Colonic mucosa (tissue), 4 donors: ENCODE results near the gene TNFAIP8. TPM values are rescaled to one million over a fixed set of nuclear protein-coding genes. Genes with fewer than 3 reads are reported as not detected.
A peak's percentile ranks its signal among the peaks of the same experiment; 100 is the strongest.
"Not testable (repeated sequence)": the region's sequence is repeated elsewhere in the genome, so short reads cannot be mapped to it uniquely, and the experiment has no call there.

Experiments
- DNase-seq: peaks from one replicate; pipeline ENCODE4 v3.0.0-alpha.2; 2020
- H3K27ac ChIP-seq: fragments of 200-600 bp; one replicate; pipeline ENCODE4 v1.8.0; 2021
- H3K27me3 ChIP-seq: fragments of 200-600 bp; one replicate; pipeline ENCODE4 v1.8.0; 2021
- H3K36me3 ChIP-seq: fragments of 200-600 bp; one replicate; pipeline ENCODE4 v1.8.0; 2021
- H3K4me1 ChIP-seq: fragments of 200-600 bp; one replicate; pipeline ENCODE4 v1.8.0; 2021; ENCODE audit warnings: mild to moderate bottlenecking
- H3K4me3 ChIP-seq: fragments of 200-600 bp; one replicate; pipeline ENCODE4 v1.8.0; 2021
- H3K9ac ChIP-seq, 2 donors: one replicate each; pipeline ENCODE4 v1.7.0; 2013; ENCODE audit warnings: control low read depth in 2 of 2, low read depth in 2 of 2, low read length in 2 of 2
- H3K9me3 ChIP-seq: fragments of 200-600 bp; one replicate; pipeline ENCODE4 v1.8.0; 2021
- intact Hi-C: fragments of 100-400 bp; cut with DNase I; formaldehyde crosslinking; loops from one replicate; pipeline ENCODE4 v1.14.1; 2022
- total RNA-seq, 2 donors: library from RNA; stranded (reverse); fragmentation: NEBNext Ultra II Directional in 1 of 2; extraction: Animal tissue kit (Norgen Biotek cat#: 25700) in 1 of 2; gene quantifications; one replicate each; pipeline ENCODE4 v1.2.1, GENCODE V29; 2021
- TF ChIP-seq, protein P1 (sequence below): fragments of 200-600 bp; IDR thresholded peaks from one replicate; pipeline ENCODE4 v1.8.0; 2022; ENCODE audit warnings: antibody characterized with exemption, mild to moderate bottlenecking
- donor health status: healthy.
- donor health status: DM: no; HTN: no; CAD: no.
- donor health status: DM: no; HTN: no; CAD: no.

TNFAIP8 gene
- total RNA-seq, 2 donors from 2014 or later, result 11.0 to 12.7 TPM

DNA sequence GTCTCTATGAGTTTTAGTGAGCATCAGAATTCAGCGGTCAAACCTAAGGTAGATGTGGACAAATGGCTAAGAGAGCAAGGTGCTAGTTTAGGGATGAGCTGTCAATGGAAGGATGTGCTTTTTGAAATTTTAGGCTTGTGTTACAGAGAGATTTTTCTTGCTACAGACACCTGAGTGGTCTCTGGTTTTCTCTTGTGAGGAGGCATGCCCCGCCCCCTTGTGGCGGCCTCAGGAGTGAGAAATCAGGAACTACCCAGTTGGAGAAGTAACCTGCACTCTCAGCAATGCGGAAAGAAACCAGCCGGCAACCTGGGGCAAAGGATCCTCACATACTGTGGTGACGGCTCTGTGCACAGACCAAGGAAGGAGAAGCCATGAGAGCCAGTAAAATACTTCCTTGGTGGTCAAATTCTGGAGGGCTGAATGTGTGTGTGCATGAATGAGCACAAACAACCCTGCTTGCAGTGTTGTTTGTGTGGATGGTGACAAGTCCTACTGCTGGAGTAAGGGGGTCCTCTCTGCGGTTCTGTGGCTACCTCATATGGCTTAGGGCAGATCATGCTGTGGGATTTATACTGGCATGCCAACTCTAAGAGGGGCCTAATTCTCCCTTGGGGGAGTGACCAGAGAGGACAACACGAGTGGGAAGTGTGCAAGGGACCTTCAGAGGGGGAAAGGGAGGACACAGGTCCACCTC, 79.8 kb downstream of the TNFAIP8 start:
- TF ChIP-seq, protein P1, sequence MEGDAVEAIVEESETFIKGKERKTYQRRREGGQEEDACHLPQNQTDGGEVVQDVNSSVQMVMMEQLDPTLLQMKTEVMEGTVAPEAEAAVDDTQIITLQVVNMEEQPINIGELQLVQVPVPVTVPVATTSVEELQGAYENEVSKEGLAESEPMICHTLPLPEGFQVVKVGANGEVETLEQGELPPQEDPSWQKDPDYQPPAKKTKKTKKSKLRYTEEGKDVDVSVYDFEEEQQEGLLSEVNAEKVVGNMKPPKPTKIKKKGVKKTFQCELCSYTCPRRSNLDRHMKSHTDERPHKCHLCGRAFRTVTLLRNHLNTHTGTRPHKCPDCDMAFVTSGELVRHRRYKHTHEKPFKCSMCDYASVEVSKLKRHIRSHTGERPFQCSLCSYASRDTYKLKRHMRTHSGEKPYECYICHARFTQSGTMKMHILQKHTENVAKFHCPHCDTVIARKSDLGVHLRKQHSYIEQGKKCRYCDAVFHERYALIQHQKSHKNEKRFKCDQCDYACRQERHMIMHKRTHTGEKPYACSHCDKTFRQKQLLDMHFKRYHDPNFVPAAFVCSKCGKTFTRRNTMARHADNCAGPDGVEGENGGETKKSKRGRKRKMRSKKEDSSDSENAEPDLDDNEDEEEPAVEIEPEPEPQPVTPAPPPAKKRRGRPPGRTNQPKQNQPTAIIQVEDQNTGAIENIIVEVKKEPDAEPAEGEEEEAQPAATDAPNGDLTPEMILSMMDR, result peak; percentile 36
- H3K36me3 ChIP-seq, result no peaks in the 10 kb centered on the region
- intact Hi-C loops, result no loop called here
- peak; percentile 69 for DNase-seq
- H3K4me1 ChIP-seq, result no peaks in the 10 kb centered on the region
- H3K4me3 ChIP-seq, result no peak overlapping the region
- no peak overlapping the region for H3K9ac ChIP-seq
- H3K27me3 ChIP-seq, result no peaks in the 10 kb centered on the region
- no peaks in the 10 kb centered on the region for H3K9me3 ChIP-seq
- no peak overlapping the region for H3K27ac ChIP-seq

DNA sequence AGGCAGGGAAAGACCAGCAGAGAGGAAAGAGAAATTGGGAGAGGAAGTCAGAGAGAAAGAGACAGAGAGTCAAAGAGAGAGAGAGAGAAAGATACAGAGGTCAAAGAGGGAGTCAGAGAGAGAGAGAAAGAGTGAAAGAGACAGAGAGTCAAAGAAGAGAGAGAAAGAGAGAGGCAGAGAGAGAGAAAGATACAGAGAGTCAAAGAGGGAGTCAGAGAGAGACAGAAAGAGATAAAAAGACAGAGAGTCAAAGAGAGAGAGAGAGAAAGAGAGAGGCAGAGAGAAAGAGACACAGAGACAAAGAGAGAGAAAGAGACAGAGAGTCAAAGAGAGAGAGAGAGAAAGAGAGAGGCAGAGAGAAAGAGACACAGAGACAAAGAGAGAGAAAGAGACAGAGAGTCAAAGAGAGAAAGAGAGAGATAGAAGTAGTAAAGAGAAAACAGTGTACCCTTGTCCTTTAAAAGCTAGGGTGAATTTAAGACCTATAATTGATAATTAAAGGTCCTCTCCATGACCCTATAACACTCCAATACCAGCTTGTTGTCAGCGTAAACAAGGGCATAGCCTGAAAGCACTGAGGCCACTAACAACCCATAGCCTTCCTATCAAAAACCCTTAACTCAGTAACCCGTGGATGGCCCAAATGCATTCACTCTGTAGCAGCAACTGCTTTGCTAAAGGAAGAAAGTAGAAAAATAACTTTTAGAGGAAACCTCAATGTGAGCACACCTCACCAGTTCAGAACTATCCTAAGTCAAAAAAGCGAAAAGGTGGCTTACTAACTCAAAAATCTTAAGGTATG, 82.2 kb downstream of the TNFAIP8 start:
- intact Hi-C loops, H3K27ac ChIP-seq, H3K4me3 ChIP-seq, DNase-seq, H3K9me3 ChIP-seq, H3K36me3 ChIP-seq, H3K27me3 ChIP-seq, H3K4me1 ChIP-seq, H3K9ac ChIP-seq: not testable (repeated sequence)

DNA sequence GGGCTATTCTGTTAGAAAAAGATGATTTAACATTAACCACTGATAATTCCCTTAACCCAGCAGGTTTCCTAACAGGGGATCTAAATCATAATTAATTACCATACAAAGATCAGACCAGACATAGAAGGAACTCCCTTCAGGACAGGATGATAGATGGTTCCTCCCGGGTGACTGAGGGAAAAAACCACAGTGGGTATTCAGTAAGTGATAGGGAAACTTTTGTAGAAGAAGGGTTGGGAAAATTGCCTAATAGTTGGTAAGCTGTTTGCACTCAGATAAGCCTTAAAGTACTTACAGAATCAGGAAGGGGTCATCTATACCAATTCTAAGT, 82.7 kb downstream of the TNFAIP8 start:
- H3K9me3 ChIP-seq, DNase-seq, H3K4me1 ChIP-seq, H3K4me3 ChIP-seq, intact Hi-C loops, H3K36me3 ChIP-seq, H3K27me3 ChIP-seq: not testable (repeated sequence)
- Histone ChIP-seq H3K27ac (peak overlapping the region; percentile 61), H3K9ac (peak overlapping the region in 1 of 2 donors; percentile 34)

DNA sequence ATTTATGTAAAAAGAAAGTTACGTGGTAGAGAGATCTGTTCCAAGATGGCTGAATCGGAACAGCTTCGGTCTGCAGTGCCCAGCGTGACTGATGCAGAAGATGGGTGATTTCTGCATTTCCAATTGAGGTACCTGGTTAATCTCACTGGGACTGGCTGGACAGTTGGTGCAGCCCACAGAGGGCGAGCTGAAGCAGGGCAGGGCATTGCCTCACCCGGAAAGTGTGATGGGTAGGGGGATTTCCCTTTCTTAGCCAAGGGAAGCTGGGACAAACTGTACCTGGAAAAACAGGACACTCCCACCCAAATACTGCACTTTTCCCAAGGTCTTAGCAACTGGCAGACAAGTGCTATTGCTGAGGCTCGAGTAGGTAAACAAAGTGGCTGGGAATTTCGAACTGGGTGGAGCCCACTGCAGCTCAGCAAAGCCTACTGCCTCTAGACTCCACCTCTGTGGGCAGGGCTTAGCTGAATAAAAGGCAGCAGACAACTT, 83.4 kb downstream of the TNFAIP8 start:
- H3K27me3 ChIP-seq, result no peaks in the 10 kb centered on the region
- peak overlapping the region; percentile 61 for H3K27ac ChIP-seq
- no peaks in the 10 kb centered on the region for H3K9me3 ChIP-seq
- peak overlapping the region in 1 of 2 donors; percentile 34 for H3K9ac ChIP-seq
- no peaks in the 10 kb centered on the region for H3K4me1 ChIP-seq
- TF ChIP-seq, protein P1, result no peak
- H3K4me3 ChIP-seq, result no peak overlapping the region
- DNase-seq, result peak; percentile 76
- H3K36me3 ChIP-seq, result no peaks in the 10 kb centered on the region
- intact Hi-C loops, result no loop called here

DNA sequence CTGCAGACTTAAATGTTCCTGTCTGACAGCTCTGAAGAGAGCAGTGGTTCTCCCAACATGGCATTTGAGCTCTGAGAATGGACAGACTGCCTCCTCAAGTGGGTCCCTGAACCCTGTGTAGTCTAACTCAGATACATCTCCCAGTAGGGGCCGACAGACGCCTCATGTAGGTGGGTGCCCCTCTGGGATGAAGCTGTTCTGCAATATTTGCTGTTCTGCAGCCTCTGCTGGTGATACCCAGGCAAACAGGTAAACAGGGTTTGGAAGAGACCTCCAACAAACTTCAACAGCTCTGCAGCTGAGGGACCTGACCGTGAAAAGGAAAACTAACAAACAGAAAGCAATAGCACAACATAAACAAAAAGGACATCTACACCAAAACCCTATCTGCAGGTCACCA, 83.8 kb downstream of the TNFAIP8 start:
- H3K9ac ChIP-seq, result peak overlapping the region in 1 of 2 donors; percentile 7
- DNase-seq, H3K36me3 ChIP-seq, H3K27me3 ChIP-seq, H3K4me1 ChIP-seq, H3K4me3 ChIP-seq, intact Hi-C loops, H3K9me3 ChIP-seq: not testable (repeated sequence)
- H3K27ac ChIP-seq, result peak overlapping the region; percentile 61

DNA sequence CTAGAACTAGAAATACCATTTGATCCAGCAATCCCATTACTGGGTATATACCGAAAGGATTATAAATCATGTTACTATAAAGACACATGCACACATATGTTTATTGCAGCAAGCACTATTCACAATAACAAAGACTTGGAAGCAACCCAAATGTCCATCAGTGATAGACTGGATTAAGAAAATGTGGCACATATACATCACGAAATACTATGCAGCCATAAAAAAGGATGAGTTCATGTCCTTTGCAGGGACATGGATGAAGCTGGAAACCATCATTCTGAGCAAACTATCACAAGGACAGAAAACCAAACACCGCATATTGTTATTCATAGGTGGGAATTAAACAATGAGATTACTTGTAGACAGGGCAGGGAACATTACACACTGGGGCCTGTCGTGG, 88.8 kb downstream of the TNFAIP8 start:
- H3K9me3 ChIP-seq, H3K27ac ChIP-seq, intact Hi-C loops: not testable (repeated sequence)

DNA sequence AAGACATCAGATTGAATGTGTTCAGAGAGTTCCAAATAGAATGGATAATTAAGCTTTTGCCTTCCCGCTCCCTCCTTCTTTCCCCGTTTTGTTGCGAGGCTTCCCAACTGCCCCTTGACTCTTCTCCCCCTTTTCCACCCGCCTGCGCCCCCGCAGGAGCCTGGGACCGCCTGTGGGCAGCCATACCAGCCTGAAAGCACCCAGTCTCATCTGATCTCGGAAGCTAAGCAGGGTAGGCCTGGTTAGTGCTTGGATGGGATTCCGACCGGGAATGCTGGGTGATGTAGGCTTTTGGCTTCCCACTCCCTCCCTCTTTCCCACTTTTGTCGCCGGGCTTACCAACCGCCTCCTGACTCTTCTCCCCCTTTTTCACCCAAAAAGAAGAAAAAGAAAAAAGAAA, 89.7 kb downstream of the TNFAIP8 start:
- Histone ChIP-seq H3K27me3 (no peaks in the 10 kb centered on the region), H3K36me3 (no peaks in the 10 kb centered on the region), H3K9ac (no peak overlapping the region), H3K27ac (no peak overlapping the region), H3K4me3 (no peak overlapping the region), H3K9me3 (no peaks in the 10 kb centered on the region), H3K4me1 (no peaks in the 10 kb centered on the region)
- no peak for DNase-seq
- intact Hi-C loops, result no loop called here
- TF ChIP-seq, protein P1, result no peak

More for the DNA sequence above, 88.8 kb downstream of the TNFAIP8 start:
- H3K9ac ChIP-seq, H3K27me3 ChIP-seq, H3K4me3 ChIP-seq, H3K4me1 ChIP-seq, DNase-seq, H3K36me3 ChIP-seq: not testable (repeated sequence)

Other genes with a start within 250 kb of the TNFAIP8 start
- gene HSD17B4, start 96.5 kb downstream of the TNFAIP8 start, total RNA-seq, result 100 to 1,000 TPM; 252 to 304 TPM